Upper lobe of left lung (tissue), 6 donors: ENCODE results near the gene OGDH. TPM values are rescaled to one million over a fixed set of nuclear protein-coding genes. Genes with fewer than 3 reads are reported as not detected.

ENCODE experiments used
- ATAC-seq, 2 donors: fragments of 200-7000 bp; cut with Tn5 transposase; one replicate each; pipeline ENCODE4 v1.9.1; 2022; ENCODE audit warnings: mild to moderate bottlenecking in 2 of 2, moderate library complexity in 2 of 2; ENCODE audit not compliant: low FRiP score in 2 of 2
- DNase-seq, 2 donors: peaks; one replicate each; pipeline ENCODE4 v3.0.0-alpha.2; 2019 to 2020
- H3K27ac ChIP-seq, 4 donors: fragments of 200-600 bp; sonication (generic); one replicate each; pipeline ENCODE4 v1.5.1; 2016 to 2019
- H3K27me3 ChIP-seq, 4 donors: fragments of 200-600 bp; sonication (generic); one replicate each; pipeline ENCODE4 v1.5.1; 2017 to 2019
- H3K36me3 ChIP-seq, 4 donors: fragments of 200-600 bp; sonication (generic); one replicate each; pipeline ENCODE4 v1.5.1; 2016 to 2019
- H3K4me1 ChIP-seq, 4 donors: fragments of 200-600 bp; sonication (generic); one replicate each; pipeline ENCODE4 v1.5.1; 2018 to 2019
- H3K4me3 ChIP-seq, 4 donors: fragments of 200-600 bp; sonication (generic); one replicate each; pipeline ENCODE4 v1.5.1; 2017 to 2019; ENCODE audit warnings: mild to moderate bottlenecking in 2 of 4, moderate library complexity in 1 of 4
- H3K9me3 ChIP-seq, 4 donors: fragments of 200-600 bp; sonication (generic); one replicate each; pipeline ENCODE4 v1.5.1; 2018 to 2019
- EP300 ChIP-seq, 4 donors: sonication (generic); formaldehyde crosslinking; IDR thresholded peaks; one replicate each; pipeline ENCODE4 v1.5.1; 2017; ENCODE audit warnings: antibody characterized with exemption in 4 of 4, control low read depth in 2 of 4
- POLR2A ChIP-seq, 4 donors: fragments of 450-650 bp; IDR thresholded peaks; one replicate each; pipeline ENCODE4 v1.5.1; 2016 to 2017; ENCODE audit warnings: antibody characterized with exemption in 4 of 4, mild to moderate bottlenecking in 2 of 4
- POLR2AphosphoS5 ChIP-seq, 2 donors: sonication (generic); formaldehyde crosslinking; IDR thresholded peaks; one replicate each; pipeline ENCODE4 v1.5.1; 2017; ENCODE audit warnings: antibody characterized with exemption in 2 of 2
- WGBS, 2 donors: methylation state at CpG; one replicate each; pipeline ENCODE4 v1.1.5; 2017 to 2018; 5-methylcytosine and 5-hydroxymethylcytosine counted together
- total RNA-seq, 6 donors: library from RNA; depleted of rRNA in 4 of 6; stranded (reverse); fragments of >200 nt in 4 of 6; gene quantifications; one replicate each; pipeline versions ENCODE4 v1.1.0 to v1.2.1, GENCODE V29; 2016 to 2021
- TF ChIP-seq, protein P1 (sequence below), 6 experiments: fragments of 450-650 bp in 4 of 6; fragments of 200-600 bp in 2 of 6; sonication (generic) in 2 of 6; IDR thresholded peaks; one replicate each; pipeline ENCODE4 v1.5.1; 2016 to 2019; ENCODE audit warnings: antibody characterized with exemption in 6 of 6
- donor health status: DM: no; HTN: no; CAD: no; lungs with moderate emphysema.
- donor health status: DM: no; HTN: yes; CAD: no; lungs with severe emphysema.

OGDH gene
- total RNA-seq, 6 donors from 2014 or later: 76.1 to 160 (median 134) TPM

DNA sequence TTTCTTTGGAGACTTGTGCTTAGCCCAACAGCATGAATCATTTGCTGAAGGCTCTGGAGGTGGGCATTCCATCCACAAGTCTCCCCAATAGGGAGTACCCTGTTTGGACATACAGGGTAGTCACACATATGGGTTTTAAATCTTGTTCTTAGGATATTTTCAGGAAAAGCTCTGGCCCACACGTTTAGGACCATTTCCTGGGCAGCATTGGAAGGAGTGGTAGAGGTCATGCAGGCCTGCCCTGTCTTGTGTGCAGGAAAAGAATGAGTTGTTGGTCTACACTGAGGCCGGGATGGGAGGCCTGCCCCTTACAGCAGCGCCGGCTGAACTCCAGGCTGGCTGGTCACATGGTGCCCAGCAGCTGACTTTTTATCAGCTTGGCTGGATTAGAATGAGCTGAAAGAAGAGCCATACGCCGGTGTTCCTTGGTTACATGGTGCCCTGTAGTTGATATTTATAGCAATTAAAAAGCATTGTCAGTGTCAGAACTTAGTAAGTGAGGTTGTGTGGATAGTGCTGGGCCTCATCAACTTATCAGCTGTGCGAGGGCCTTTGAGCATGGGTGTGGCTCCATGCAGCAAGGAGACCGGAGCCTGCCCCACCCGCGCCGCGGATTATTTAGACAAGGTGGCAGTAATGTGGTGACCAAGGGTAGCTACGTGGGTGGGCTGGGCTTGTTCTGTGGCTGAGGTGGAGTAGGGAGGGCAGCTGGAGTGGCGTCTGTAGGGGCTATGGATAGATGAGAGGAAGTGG, 28.6 kb downstream of the OGDH start:
- Histone ChIP-seq H3K4me1 (peaks cover 71 to 94% (median 92%) of the 10 kb centered on the region in 4 donors), H3K4me3 (no peak overlapping the region), H3K27me3 (no peaks in the 10 kb centered on the region), H3K9me3 (no peaks in the 10 kb centered on the region), H3K36me3 (no peaks in the 10 kb centered on the region), H3K27ac (peak overlapping the region; percentile 27 to 84 (median 78))
- TF ChIP-seq EP300 (IDR thresholded peaks at IDR 0.05): no peak
- no peak for TF ChIP-seq POLR2A (IDR thresholded peaks at IDR 0.05)
- no peak for TF ChIP-seq POLR2AphosphoS5 (IDR thresholded peaks at IDR 0.05)
- TF ChIP-seq, protein P1, sequence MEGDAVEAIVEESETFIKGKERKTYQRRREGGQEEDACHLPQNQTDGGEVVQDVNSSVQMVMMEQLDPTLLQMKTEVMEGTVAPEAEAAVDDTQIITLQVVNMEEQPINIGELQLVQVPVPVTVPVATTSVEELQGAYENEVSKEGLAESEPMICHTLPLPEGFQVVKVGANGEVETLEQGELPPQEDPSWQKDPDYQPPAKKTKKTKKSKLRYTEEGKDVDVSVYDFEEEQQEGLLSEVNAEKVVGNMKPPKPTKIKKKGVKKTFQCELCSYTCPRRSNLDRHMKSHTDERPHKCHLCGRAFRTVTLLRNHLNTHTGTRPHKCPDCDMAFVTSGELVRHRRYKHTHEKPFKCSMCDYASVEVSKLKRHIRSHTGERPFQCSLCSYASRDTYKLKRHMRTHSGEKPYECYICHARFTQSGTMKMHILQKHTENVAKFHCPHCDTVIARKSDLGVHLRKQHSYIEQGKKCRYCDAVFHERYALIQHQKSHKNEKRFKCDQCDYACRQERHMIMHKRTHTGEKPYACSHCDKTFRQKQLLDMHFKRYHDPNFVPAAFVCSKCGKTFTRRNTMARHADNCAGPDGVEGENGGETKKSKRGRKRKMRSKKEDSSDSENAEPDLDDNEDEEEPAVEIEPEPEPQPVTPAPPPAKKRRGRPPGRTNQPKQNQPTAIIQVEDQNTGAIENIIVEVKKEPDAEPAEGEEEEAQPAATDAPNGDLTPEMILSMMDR (IDR thresholded peaks at IDR 0.05): no peak
- WGBS, 2 donors: 60 to 62% methylated on average over 14 of the region's 14 CpGs
- peak; percentile 58 to 62 for DNase-seq
- ATAC-seq: peak in 1 of 2 donors; percentile 12

DNA sequence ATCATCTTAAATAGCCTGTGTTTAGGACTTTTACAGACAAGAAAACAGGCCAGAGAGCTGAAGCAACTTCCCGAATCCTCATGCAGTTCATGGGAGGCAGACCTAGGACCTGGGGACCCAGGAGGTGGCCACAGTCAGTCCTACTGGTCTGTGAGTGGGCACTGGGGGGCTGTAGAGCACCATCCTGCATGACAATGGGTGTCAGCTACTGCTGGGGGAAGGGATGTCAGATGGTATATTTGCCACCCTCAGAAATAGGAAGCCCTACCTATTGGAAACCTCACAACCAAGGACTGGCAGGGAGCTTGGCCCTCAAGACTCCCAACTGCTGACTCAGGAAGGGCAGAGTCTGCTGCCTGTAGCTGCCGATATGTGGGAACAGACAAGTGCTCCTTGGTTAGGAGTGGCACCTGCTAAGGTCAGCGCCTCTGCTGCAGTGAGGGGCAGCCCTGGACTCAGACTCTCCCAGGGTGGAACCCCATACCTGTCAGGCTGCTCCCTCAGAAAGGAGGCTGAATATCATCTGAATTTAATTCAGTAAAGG, 29.7 kb downstream of the OGDH start:
- 75 to 94% methylated on average over 2 to 3 of the region's 3 CpGs for WGBS, 2 donors
- Histone ChIP-seq H3K36me3 (no peaks in the 10 kb centered on the region), H3K4me3 (no peak overlapping the region), H3K4me1 (peaks cover 72 to 93% (median 91%) of the 10 kb centered on the region in 4 donors), H3K27me3 (no peaks in the 10 kb centered on the region), H3K27ac (peak overlapping the region in 3 of 4 donors; percentile 32 to 85 (median 85)), H3K9me3 (no peaks in the 10 kb centered on the region)
- DNase-seq (peak in 1 of 2 donors; percentile 72), ATAC-seq (no peak)
- TF ChIP-seq EP300 (IDR thresholded peaks at IDR 0.05) (no peak), POLR2A (IDR thresholded peaks at IDR 0.05) (no peak), POLR2AphosphoS5 (IDR thresholded peaks at IDR 0.05) (no peak)
- TF ChIP-seq, protein P1 (IDR thresholded peaks at IDR 0.05): no peak

DNA sequence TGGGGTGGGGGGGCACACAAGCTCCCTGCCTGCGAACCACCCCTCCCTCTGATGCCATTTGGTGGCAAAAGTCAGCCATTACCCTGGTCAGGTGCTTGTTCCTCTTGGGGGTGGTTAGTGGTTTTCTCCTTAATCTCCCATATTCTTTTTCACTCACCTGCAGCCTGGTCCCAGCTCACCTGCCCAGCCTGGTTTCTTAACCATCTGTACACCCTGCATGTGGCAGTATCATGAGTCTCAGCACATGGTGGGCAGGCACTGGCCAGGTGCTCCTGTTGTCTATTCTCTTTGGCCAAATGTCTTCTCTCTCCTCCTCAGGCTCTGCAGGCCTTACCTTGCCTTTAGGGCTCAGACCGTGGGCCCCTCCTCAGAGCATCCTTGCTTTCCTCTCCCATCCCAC, 30.5 kb downstream of the OGDH start:
- Histone ChIP-seq H3K36me3 (no peaks in the 10 kb centered on the region), H3K4me3 (no peak overlapping the region), H3K4me1 (peaks cover 64 to 87% (median 83%) of the 10 kb centered on the region in 4 donors), H3K9me3 (no peaks in the 10 kb centered on the region), H3K27me3 (no peaks in the 10 kb centered on the region), H3K27ac (peak overlapping the region; percentile 85 to 91 (median 86))
- WGBS, 2 donors: 91 to 100% methylated on average over 2 of the region's 2 CpGs
- ATAC-seq (no peak), DNase-seq (no peak)
- TF ChIP-seq EP300 (IDR thresholded peaks at IDR 0.05): no peak
- TF ChIP-seq, protein P1 (IDR thresholded peaks at IDR 0.05): no peak
- no peak for TF ChIP-seq POLR2AphosphoS5 (IDR thresholded peaks at IDR 0.05)
- no peak for TF ChIP-seq POLR2A (IDR thresholded peaks at IDR 0.05)

GRCh38 chr7:44637788-44638594, 31.6 kb downstream of the OGDH start:
- no peaks in the 10 kb centered on the region for H3K36me3 ChIP-seq
- H3K4me3 ChIP-seq: no peak overlapping the region
- 72 to 73% methylated on average over 8 of the region's 8 CpGs for WGBS, 2 donors
- TF ChIP-seq POLR2AphosphoS5 (IDR thresholded peaks at IDR 0.05): peak; percentile 44 to 57
- peak in 1 of 4 donors; percentile 55 for TF ChIP-seq POLR2A (IDR thresholded peaks at IDR 0.05)
- TF ChIP-seq EP300 (IDR thresholded peaks at IDR 0.05): peak in 2 of 4 donors; percentile 53 to 57
- TF ChIP-seq, protein P1 (IDR thresholded peaks at IDR 0.05): no peak
- H3K4me1 ChIP-seq: peaks cover 56 to 76% (median 72%) of the 10 kb centered on the region in 4 donors
- H3K9me3 ChIP-seq: no peaks in the 10 kb centered on the region
- ATAC-seq (peak; percentile 63 to 89), DNase-seq (peak in 1 of 2 donors; percentile 78)
- H3K27me3 ChIP-seq: no peaks in the 10 kb centered on the region
- peak overlapping the region; percentile 85 to 91 (median 86) for H3K27ac ChIP-seq
